Right kidney (tissue), 1 donor: ENCODE data around the gene FANCB.

ENCODE experiments used
- DNase-seq: peaks from one replicate; pipeline ENCODE4 v3.0.0-alpha.2; 2016

FANCB gene

DNA sequence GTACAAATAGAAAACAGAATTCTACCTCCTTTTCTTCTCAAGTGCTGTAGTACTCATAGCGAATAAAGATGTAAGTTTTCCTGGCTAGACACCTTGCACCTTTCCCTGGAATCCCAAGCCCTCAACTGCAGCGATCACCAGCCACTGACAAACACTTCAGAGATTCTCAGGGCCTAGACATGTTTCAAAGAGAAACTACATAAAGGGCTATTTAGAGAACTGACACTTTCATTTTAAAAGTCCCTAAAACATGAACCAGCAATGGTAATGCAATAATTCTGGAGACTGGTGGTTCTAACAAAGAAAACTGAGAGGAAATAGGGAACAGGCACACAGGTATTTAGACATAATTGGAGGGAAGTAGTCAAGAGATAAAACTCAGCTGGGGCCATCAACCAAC, 35.7 kb downstream of the FANCB start:
- DNase-seq, result no peak

DNA sequence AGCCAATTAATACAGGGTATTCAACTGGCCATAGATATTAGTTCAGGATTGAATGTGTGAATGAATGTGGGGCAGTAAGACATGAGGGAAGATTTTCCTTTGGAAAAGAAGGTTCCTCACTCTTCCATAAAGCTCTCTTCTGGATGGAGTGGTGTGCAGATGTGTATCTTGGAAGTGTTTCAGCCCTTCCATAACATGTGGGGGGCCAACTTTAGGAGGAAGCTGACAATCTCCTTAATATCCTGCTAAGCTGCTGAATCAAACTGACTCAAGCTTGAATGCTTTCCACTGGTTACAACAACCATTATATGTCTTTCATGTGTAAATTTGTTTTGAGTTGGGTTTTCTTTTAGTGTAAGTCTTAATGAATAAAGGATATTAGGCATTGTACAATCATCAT, 40.3 kb downstream of the FANCB start:
- DNase-seq, result no peak

- DNase-seq, result no peak
These were observed 40.7 kb downstream of the FANCB start for GRCh38 chrX:14832151-14832550.

- no peak for DNase-seq
These were observed 43.2 kb downstream of the FANCB start for GRCh38 chrX:14829643-14830042.

DNA sequence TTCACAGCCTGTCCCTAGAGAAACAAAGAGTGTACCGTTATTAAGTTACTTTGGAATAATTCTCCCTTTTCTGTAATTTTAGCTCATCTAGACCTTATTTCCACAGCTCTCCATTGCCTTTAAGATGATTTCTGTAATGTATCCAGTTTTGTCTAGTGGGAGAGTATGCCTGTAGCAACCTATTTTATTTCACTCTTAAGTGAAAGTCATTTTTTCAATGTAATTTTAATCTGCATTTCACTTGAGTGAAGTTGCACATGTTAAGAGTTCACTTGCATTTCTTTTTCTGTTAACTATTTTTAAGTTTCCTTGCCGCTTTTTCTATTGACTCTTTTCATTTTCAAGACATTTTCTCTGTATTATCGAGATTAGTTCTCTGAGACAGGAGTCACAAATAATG, 46.5 kb downstream of the FANCB start:
- no peak for DNase-seq

DNA sequence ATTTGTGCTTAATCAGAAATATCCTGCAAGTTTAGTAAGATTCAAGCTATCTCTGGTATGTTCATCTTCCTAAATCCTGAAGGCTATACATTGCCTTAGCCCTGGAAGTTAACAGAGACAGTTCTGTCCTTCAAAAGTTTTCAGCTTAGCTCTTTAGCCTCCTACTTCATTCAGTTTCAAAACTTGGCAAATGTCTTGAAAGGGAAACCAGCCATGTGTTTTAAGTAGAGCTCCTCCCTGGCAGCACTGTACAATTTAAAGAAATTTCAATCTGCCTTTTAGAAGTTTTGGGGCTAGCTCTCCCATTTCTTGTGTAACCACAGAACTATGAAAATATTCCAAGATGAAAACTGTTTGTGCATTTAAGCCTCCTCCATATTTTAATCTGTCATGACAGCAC, 47.0 kb downstream of the FANCB start:
- DNase-seq, result no peak

- DNase-seq, result no peak
These were observed 53.1 kb downstream of the FANCB start for GRCh38 chrX:14819769-14820168.

GRCh38 chrX:14817571-14817970, 55.3 kb downstream of the FANCB start:
- DNase-seq, result no peak

- DNase-seq, result no peak
These were observed 69.7 kb downstream of the FANCB start for GRCh38 chrX:14802943-14803710.

DNA sequence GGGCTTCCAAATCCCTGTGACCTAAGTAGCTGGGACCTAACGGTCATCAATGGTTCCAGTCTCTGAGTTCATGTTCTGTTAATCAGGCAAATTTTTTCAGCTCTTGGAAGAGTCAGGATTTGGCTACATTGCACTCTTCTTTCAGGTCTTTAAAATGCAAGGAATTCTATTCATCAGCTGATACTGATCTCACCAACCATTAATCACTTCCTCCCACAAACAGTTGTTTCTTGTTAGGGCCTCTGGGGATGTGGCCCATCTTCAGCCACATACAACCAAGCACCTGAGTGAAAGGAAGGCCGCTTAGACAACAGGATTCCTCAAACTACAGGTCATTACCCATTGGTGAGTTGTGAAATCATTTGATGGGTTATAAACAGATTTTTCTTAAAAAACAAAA, 71.7 kb downstream of the FANCB start:
- DNase-seq, result no peak

- DNase-seq, result no peak
These were observed 74.0 kb downstream of the FANCB start for GRCh38 chrX:14798805-14799397.
